IMR-90 (cell line): Measurements from ENCODE around the gene DLGAP3. TPM values are rescaled to one million over a fixed set of nuclear protein-coding genes. Genes with fewer than 3 reads are reported as not detected.
A peak's percentile ranks its signal among the peaks of the same experiment; 100 is the strongest.

Experiments
- ATAC-seq: fragments of 200-7000 bp; cut with Tn5 transposase; 2 replicates; pipeline ENCODE4 v1.9.1; 2020; ENCODE audit warnings: low read depth, mild to moderate bottlenecking, moderate library complexity
- BruUV-seq: library from RNA; stranded (reverse); fragments of 400-500 nt; replicated peaks from 2 replicates; lab custom pipeline; 2021; lab: Mats Ljungman, UMichigan
- CTCF ChIA-PET: fragments of 300-600 bp; formaldehyde crosslinking; extraction: SDS; loops from one replicate; lab custom pipeline; 2021; ENCODE audit warnings: antibody characterized with exemption; lab: Yijun Ruan, JAX
- POLR2A ChIA-PET: fragments of 300-600 bp; sonication (Branson Sonifier 250); formaldehyde crosslinking; loops from one replicate; lab custom pipeline; 2022; ENCODE audit warnings: antibody characterized with exemption; ENCODE audit not compliant: unreplicated experiment; lab: Charles Lee
- DNase-seq: peaks from one replicate; pipeline ENCODE4 v3.0.0; 2013
- H2AFZ ChIP-seq: replicated peaks from 2 replicates; pipeline ENCODE3; 2013; ENCODE audit warnings: low read length, mild to moderate bottlenecking; ENCODE audit not compliant: poor library complexity
- H2AK5ac ChIP-seq: 2 replicates; pipeline ENCODE4 v1.6.1; 2013; ENCODE audit warnings: low read depth, low read length, inconsistent platforms
- H2AK9ac ChIP-seq: replicated peaks from 2 replicates; pipeline ENCODE3; 2013; ENCODE audit warnings: mild to moderate bottlenecking, low read depth, low read length, moderate library complexity; ENCODE audit not compliant: poor library complexity
- H2BK120ac ChIP-seq: 2 replicates; pipeline ENCODE4 v1.6.1; 2013; ENCODE audit warnings: low read depth, low read length, inconsistent platforms
- H2BK15ac ChIP-seq: 3 replicates; pipeline ENCODE4 v1.6.1; 2013; ENCODE audit warnings: low read depth, low read length, inconsistent platforms
- H2BK20ac ChIP-seq: 2 replicates; pipeline ENCODE4 v1.6.1; 2013; ENCODE audit warnings: low read depth, mild to moderate bottlenecking, inconsistent platforms, low read length, moderate library complexity
- H2BK5ac ChIP-seq: 2 replicates; pipeline ENCODE4 v1.6.1; 2013; ENCODE audit warnings: mild to moderate bottlenecking, low read depth, low read length, inconsistent platforms; ENCODE audit not compliant: poor library complexity, severe bottlenecking
- H3K14ac ChIP-seq: replicated peaks from 2 replicates; pipeline ENCODE4 v1.6.1; 2013; ENCODE audit warnings: low read depth, low read length, inconsistent platforms
- H3K18ac ChIP-seq: 2 replicates; pipeline ENCODE4 v1.6.1; 2013; ENCODE audit warnings: low read depth, low read length, control low read depth
- H3K23ac ChIP-seq: 2 replicates; pipeline ENCODE4 v1.6.1; 2013; ENCODE audit warnings: low read depth, low read length, inconsistent platforms
- H3K27ac ChIP-seq: 2 replicates; pipeline ENCODE4 v1.5.1; 2013; ENCODE audit warnings: mild to moderate bottlenecking, control low read depth, low read length; ENCODE audit not compliant: insufficient read depth
- H3K27me3 ChIP-seq: 2 replicates; pipeline ENCODE4 v1.6.1; 2013; ENCODE audit warnings: low read length; ENCODE audit not compliant: control insufficient read depth, insufficient read depth
- H3K36me3 ChIP-seq: 2 replicates; pipeline ENCODE4 v1.6.1; 2013; ENCODE audit warnings: low read length, mixed read lengths; ENCODE audit not compliant: control insufficient read depth, insufficient read depth
- H3K4ac ChIP-seq: 2 replicates; pipeline ENCODE4 v1.6.1; 2013; ENCODE audit warnings: low read depth, low read length, inconsistent platforms
- H3K4me1 ChIP-seq: 2 replicates; pipeline ENCODE4 v1.6.1; 2013; ENCODE audit warnings: low read length, mixed read lengths; ENCODE audit not compliant: control insufficient read depth, insufficient read depth
- H3K4me2 ChIP-seq: 2 replicates; pipeline ENCODE4 v1.6.1; 2013; ENCODE audit warnings: low read depth, mild to moderate bottlenecking, control low read depth, low read length, moderate library complexity
- H3K4me3 ChIP-seq: 2 replicates; pipeline ENCODE4 v1.5.1; 2013; ENCODE audit warnings: low read depth, mild to moderate bottlenecking, control low read depth, low read length, moderate library complexity; ENCODE audit not compliant: insufficient read depth
- H3K56ac ChIP-seq: 2 replicates; pipeline ENCODE4 v1.6.1; 2013; ENCODE audit warnings: low read length, inconsistent platforms; ENCODE audit not compliant: insufficient read depth; ENCODE audit errors: extremely low read depth
- H3K79me1 ChIP-seq, 2 experiments: 2 replicates each; pipeline ENCODE4 v1.6.1; 2013; ENCODE audit warnings: low read length in 2 of 2, inconsistent platforms in 1 of 2, low read depth in 1 of 2
- H3K9ac ChIP-seq: 2 replicates; pipeline ENCODE4 v1.6.1; 2013; ENCODE audit warnings: low read depth, low read length, control low read depth
- H3K9me1 ChIP-seq: 2 replicates; pipeline ENCODE4 v1.6.1; 2013; ENCODE audit warnings: low read length, inconsistent platforms; ENCODE audit not compliant: insufficient read depth
- H3K9me3 ChIP-seq: 2 replicates; pipeline ENCODE4 v1.6.1; 2013; ENCODE audit warnings: low read length; ENCODE audit not compliant: control insufficient read depth, insufficient read depth
- H4K20me1 ChIP-seq: 2 replicates; pipeline ENCODE4 v1.6.1; 2013; ENCODE audit warnings: low read length, inconsistent platforms; ENCODE audit not compliant: insufficient read depth
- H4K5ac ChIP-seq: 2 replicates; pipeline ENCODE4 v1.6.1; 2013; ENCODE audit warnings: mild to moderate bottlenecking, low read depth, low read length, control low read depth
- H4K8ac ChIP-seq, 2 experiments: 2 replicates each; pipeline ENCODE4 v1.6.1; 2013; ENCODE audit warnings: low read depth in 2 of 2, low read length in 2 of 2, control low read depth in 1 of 2, inconsistent platforms in 1 of 2
- H4K91ac ChIP-seq: 2 replicates; pipeline ENCODE4 v1.6.1; 2013; ENCODE audit warnings: low read depth, low read length, inconsistent platforms; ENCODE audit not compliant: insufficient read depth
- BHLHE40 ChIP-seq: fragments of 150-350 bp; IDR thresholded peaks from 2 replicates; pipeline ENCODE4 v1.6.1; 2016; ENCODE audit warnings: mild to moderate bottlenecking, low read depth, low read length
- CHD1 ChIP-seq: IDR thresholded peaks from 2 replicates; pipeline ENCODE4 v1.6.1; 2012; ENCODE audit warnings: low read depth, low read length, improper control_type of control experiment
- FOS ChIP-seq: fragments of 150-350 bp; IDR thresholded peaks from 2 replicates; pipeline ENCODE4 v1.6.1; 2016; ENCODE audit warnings: low read depth, low read length
- MAZ ChIP-seq: IDR thresholded peaks from 2 replicates; pipeline ENCODE4 v1.6.1; 2012; ENCODE audit warnings: low read depth, mild to moderate bottlenecking, low read length, improper control_type of control experiment, moderate library complexity, borderline replicate concordance
- MXI1 ChIP-seq: IDR thresholded peaks from 2 replicates; pipeline ENCODE4 v1.6.1; 2012; ENCODE audit warnings: low read depth, mild to moderate bottlenecking, low read length, moderate library complexity, borderline replicate concordance
- NFE2L2 ChIP-seq: fragments of 150-350 bp; IDR thresholded peaks from 2 replicates; pipeline ENCODE4 v1.6.1; 2016; ENCODE audit warnings: low read depth, mild to moderate bottlenecking, low read length
- POLR2A ChIP-seq: IDR thresholded peaks from 2 replicates; pipeline ENCODE4 v1.6.1; 2012; ENCODE audit warnings: mild to moderate bottlenecking, low read depth, low read length
- SMC3 ChIP-seq: fragments of 150-350 bp; IDR thresholded peaks from 2 replicates; pipeline ENCODE4 v1.6.1; 2016; ENCODE audit warnings: low read depth, mild to moderate bottlenecking, antibody characterized with exemption, low read length, moderate library complexity
- WGBS, 2 experiments: methylation state at CpG; one replicate each; pipeline versions ENCODE4 v1.1.5 to v1.1.7; 2013; ENCODE audit warnings: missing lambda C conversion rate in 2 of 2; ENCODE audit not compliant: insufficient read length in 1 of 2; ENCODE audit errors: extremely low coverage in 2 of 2; 5-methylcytosine and 5-hydroxymethylcytosine counted together
- dilution Hi-C: fragments of 300-500 bp; cut with HindIII; formaldehyde crosslinking; loops from one replicate; pipeline ENCODE4 v1.14.3; 2018; ENCODE audit warnings: low sequenced_read_pairs; ENCODE audit not compliant: unreplicated experiment
- in situ Hi-C: fragments of 300-500 bp; cut with MboI; formaldehyde crosslinking; loops from 3 replicates; pipeline ENCODE4 v1.14.3; 2019; ENCODE audit warnings: low sequenced_read_pairs, inconsistent platforms, mixed read lengths
- intact Hi-C: fragments of 100-400 bp; cut with micrococcal nuclease; formaldehyde crosslinking; loops from 2 replicates; pipeline ENCODE4 v1.10.0; 2022
- polyA plus RNA-seq, 3 experiments: library from polyadenylated mRNA; depleted of rRNA; stranded (reverse); fragments of >200 nt; gene quantifications; 2 replicates each; pipeline ENCODE4 v1.2.3, GENCODE V29; 2012; ENCODE audit warnings: low replicate concordance in 1 of 3
- total RNA-seq: library from RNA; depleted of rRNA; stranded (reverse); fragments of >200 nt; gene quantifications from 2 replicates; pipeline ENCODE4 v1.2.3, GENCODE V29; 2012
- TF ChIP-seq, protein P1 (sequence below): fragments of 150-350 bp; IDR thresholded peaks from 2 replicates; pipeline ENCODE4 v1.6.1; 2016; ENCODE audit warnings: low read depth, mild to moderate bottlenecking, low read length, moderate library complexity, borderline replicate concordance
- TF ChIP-seq, protein P2 (sequence below): conservative IDR thresholded peaks from 2 replicates; pipeline ENCODE4 v1.5.1; 2012; ENCODE audit warnings: mild to moderate bottlenecking, low read depth, low read length, improper control_type of control experiment
- TF ChIP-seq, protein P3 (sequence below): fragments of 150-350 bp; IDR thresholded peaks from 2 replicates; pipeline ENCODE4 v1.6.1; 2017; ENCODE audit warnings: mild to moderate bottlenecking, antibody characterized with exemption, low read length, low read depth

Gene DLGAP3
- total and polyA plus RNA-seq, 2 of the 4 experiments (the other 2 are of a cell fraction) = 0.02 TPM; not detected in 1

DNA sequence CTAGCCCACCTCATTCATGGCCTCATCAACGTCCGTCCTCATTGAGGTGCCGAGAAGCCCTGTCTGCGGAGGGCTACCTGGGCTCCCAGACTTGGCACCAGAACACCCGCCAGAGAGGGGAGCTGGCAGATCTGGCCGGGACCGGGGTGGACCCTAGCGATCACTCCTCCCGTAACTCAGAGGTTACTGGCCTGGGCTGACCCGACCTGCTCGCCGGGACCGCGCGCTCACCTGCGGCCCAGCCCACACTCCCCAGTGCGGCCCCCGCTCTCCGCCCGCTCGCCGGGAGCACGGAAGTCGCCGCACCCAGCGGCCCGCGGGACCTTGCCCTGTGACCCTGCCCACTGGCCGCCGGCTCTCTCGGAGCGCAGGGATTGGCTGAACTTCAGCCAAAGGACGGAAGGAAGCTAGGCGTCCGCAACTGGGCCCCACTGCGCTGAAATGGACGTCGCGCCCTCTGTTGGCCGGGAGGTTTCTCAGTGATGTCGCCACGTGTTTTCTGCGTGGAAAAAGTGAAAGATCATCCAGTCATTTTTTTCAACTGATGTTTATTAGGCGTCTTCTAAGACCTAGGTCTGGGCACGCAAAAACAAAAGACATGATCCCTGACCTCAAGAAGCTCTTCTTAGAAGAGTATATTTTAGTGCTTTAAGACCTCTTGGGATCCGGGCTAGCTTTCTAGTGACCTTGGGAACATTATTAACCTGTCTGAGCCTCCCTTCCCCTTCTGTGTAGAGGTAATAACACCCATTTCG, 69.8 kb downstream of the DLGAP3 start, which contains the start of gene SMIM12 (continued):
- TF ChIP-seq SMC3 = peak; percentile 58
- no peak for TF ChIP-seq FOS
- peak; percentile 89 for TF ChIP-seq POLR2A

DNA sequence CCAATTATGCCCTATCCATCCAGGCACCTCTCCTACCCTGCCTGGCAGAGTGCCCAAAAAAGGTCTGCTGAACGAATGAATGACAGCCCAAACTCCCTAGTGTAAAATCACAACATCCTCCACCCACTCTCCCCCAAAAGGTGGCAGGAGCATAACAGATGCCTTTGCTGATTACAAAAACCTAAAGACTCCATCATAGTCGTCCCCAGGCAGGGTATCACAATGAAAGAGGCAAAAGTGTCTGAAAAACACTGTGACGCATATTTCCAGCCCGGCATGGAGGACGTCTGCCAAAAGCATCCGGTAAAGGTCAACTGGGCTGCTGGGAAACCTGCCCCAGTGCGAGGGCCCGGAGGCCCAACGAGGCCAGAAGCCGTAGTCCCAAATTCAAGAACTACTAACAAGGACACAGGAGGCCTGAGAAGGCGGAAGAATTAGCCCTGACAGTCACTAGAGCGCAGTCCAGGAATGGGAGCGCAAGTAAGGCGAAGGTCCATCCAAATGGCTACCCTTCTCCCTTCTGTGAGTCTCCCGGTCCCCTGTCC, 70.5 kb downstream of the DLGAP3 start:
- H3K18ac ChIP-seq = no peak overlapping the region; the same call in 1 of the 2 replicates
- no peak for TF ChIP-seq MAZ
- TF ChIP-seq, protein P1, sequence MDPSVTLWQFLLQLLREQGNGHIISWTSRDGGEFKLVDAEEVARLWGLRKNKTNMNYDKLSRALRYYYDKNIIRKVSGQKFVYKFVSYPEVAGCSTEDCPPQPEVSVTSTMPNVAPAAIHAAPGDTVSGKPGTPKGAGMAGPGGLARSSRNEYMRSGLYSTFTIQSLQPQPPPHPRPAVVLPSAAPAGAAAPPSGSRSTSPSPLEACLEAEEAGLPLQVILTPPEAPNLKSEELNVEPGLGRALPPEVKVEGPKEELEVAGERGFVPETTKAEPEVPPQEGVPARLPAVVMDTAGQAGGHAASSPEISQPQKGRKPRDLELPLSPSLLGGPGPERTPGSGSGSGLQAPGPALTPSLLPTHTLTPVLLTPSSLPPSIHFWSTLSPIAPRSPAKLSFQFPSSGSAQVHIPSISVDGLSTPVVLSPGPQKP = no peak
- no peak for TF ChIP-seq NFE2L2
- TF ChIP-seq BHLHE40 = no peak
- TF ChIP-seq, protein P2, sequence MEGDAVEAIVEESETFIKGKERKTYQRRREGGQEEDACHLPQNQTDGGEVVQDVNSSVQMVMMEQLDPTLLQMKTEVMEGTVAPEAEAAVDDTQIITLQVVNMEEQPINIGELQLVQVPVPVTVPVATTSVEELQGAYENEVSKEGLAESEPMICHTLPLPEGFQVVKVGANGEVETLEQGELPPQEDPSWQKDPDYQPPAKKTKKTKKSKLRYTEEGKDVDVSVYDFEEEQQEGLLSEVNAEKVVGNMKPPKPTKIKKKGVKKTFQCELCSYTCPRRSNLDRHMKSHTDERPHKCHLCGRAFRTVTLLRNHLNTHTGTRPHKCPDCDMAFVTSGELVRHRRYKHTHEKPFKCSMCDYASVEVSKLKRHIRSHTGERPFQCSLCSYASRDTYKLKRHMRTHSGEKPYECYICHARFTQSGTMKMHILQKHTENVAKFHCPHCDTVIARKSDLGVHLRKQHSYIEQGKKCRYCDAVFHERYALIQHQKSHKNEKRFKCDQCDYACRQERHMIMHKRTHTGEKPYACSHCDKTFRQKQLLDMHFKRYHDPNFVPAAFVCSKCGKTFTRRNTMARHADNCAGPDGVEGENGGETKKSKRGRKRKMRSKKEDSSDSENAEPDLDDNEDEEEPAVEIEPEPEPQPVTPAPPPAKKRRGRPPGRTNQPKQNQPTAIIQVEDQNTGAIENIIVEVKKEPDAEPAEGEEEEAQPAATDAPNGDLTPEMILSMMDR = no peak
- TF ChIP-seq, protein P3, sequence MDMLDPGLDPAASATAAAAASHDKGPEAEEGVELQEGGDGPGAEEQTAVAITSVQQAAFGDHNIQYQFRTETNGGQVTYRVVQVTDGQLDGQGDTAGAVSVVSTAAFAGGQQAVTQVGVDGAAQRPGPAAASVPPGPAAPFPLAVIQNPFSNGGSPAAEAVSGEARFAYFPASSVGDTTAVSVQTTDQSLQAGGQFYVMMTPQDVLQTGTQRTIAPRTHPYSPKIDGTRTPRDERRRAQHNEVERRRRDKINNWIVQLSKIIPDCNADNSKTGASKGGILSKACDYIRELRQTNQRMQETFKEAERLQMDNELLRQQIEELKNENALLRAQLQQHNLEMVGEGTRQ = no peak
- no peak for TF ChIP-seq MXI1
- no peak for TF ChIP-seq CHD1

More for the DNA sequence above, 70.5 kb downstream of the DLGAP3 start:
- H3K23ac ChIP-seq = peak overlapping the region; percentile 19
- H3K4ac ChIP-seq = peak overlapping the region; percentile 77
- BruUV-seq = no TSS peak
- H3K4me3 ChIP-seq = peak overlapping the region; percentile 89
- intact Hi-C loops (loop anchor here (2.0 to 10.0 kb wide), 2 partner anchors 126 to 326 kb away; partner anchors contain the start of gene TMEM35B), in situ Hi-C loops (no loop called here), dilution Hi-C loops (no loop called here)
- peak overlapping the region; percentile 57 for H3K27ac ChIP-seq
- H3K56ac ChIP-seq = peak overlapping the region; percentile 81; the same call in 1 of the 2 replicates
- peak overlapping the region; percentile 95 for H2AFZ ChIP-seq
- H3K9me3 ChIP-seq = no peaks in the 10 kb centered on the region
- H3K4me1 ChIP-seq = no peaks in the 10 kb centered on the region; the same call in 1 of the 2 replicates
- H4K91ac ChIP-seq = peak overlapping the region; percentile 75
- 0% methylated on average over 3 of the region's 15 CpGs; no CpG with 5 or more reads in 1 of the 2 experiments for WGBS, 2 experiments
- no peak overlapping the region for H2BK15ac ChIP-seq
- peak overlapping the region; percentile 55 for H2AK5ac ChIP-seq
- peak overlapping the region; percentile 91 for H3K4me2 ChIP-seq
- peaks cover 0 to 19% of the 10 kb centered on the region in 2 experiments; a peak in 2 of 4 replicates for H3K79me1 ChIP-seq
- H2BK5ac ChIP-seq = peak overlapping the region; percentile 39
- H3K36me3 ChIP-seq = peaks cover 13% of the 10 kb centered on the region
- peak overlapping the region; percentile 84 for H3K9ac ChIP-seq
- peak overlapping the region; percentile 68 to 86 for H4K8ac ChIP-seq
- peak overlapping the region; percentile 53 for H4K5ac ChIP-seq
- H2BK20ac ChIP-seq = no peak overlapping the region
- ChIA-PET CTCF (interaction anchor here (0.5 to 1.5 kb wide), 6 partner anchors 12 to 378 kb away, joined by 3 to 5 read pairs (median 3); no protein-coding TSS in a partner anchor), POLR2A (no interaction called here)
- H3K27me3 ChIP-seq = peaks cover 4% of the 10 kb centered on the region; the same call in 1 of the 2 replicates
- H2BK120ac ChIP-seq = no peak overlapping the region; the same call in 1 of the 2 replicates
- H4K20me1 ChIP-seq = 0 out of 2 replicates have a peak, but pooled peaks cover 3% of the 10 kb centered on the region
- H3K9me1 ChIP-seq = no peaks in the 10 kb centered on the region; the same call in 1 of the 2 replicates
- ATAC-seq (peak; percentile 33), DNase-seq (peak; percentile 28)
- H2AK9ac ChIP-seq = peak overlapping the region; percentile 76
- peak overlapping the region; percentile 59 for H3K14ac ChIP-seq
